Gastrocnemius medialis (tissue), 4 donors: ENCODE results near the gene KRT16. TPM values are rescaled to one million over a fixed set of nuclear protein-coding genes. Genes with fewer than 3 reads are reported as not detected.

Experiments used
- ATAC-seq, 2 donors: fragments of 150-250 bp; one replicate each; pipeline ENCODE4 v1.9.1; 2016
- DNase-seq, 2 donors: peaks; one replicate each; pipeline ENCODE4 v3.0.0-alpha.2; 2019
- H3K27ac ChIP-seq, 4 donors: fragments of 200-600 bp; sonication (generic); 1 replicate in 1 of 4; 2 replicates in 3 of 4; pipeline ENCODE4 v1.5.1; 2016 to 2018; ENCODE audit warnings: mild to moderate bottlenecking in 2 of 4, moderate library complexity in 1 of 4
- H3K27me3 ChIP-seq, 3 donors: fragments of 200-600 bp; sonication (generic) in 2 of 3; 1 replicate in 1 of 3; 2 replicates in 2 of 3; pipeline versions ENCODE4 v1.5.1 to v1.6.0; 2016 to 2019; ENCODE audit warnings: mild to moderate bottlenecking in 1 of 3, moderate library complexity in 1 of 3
- H3K36me3 ChIP-seq, 2 donors: fragments of 200-600 bp; sonication (generic) in 1 of 2; one replicate each; pipeline ENCODE4 v1.5.1; 2017 to 2018
- H3K4me1 ChIP-seq, 2 donors: fragments of 200-600 bp; sonication (generic) in 1 of 2; one replicate each; pipeline ENCODE4 v1.5.1; 2016 to 2017; ENCODE audit warnings: mild to moderate bottlenecking in 2 of 2
- H3K4me3 ChIP-seq, 4 donors: fragments of 200-600 bp; sonication (generic) in 3 of 4; 1 replicate in 1 of 4; 2 replicates in 3 of 4; pipeline ENCODE4 v1.5.1; 2016 to 2019; ENCODE audit warnings: mild to moderate bottlenecking in 2 of 4
- H3K9me3 ChIP-seq, 3 donors: fragments of 200-600 bp; sonication (generic) in 2 of 3; 1 replicate in 1 of 3; 2 replicates in 2 of 3; pipeline ENCODE4 v1.5.1; 2016 to 2019
- POLR2A ChIP-seq, 2 donors: fragments of 450-650 bp; IDR thresholded peaks; one replicate each; pipeline ENCODE4 v1.6.1; 2017; ENCODE audit warnings: antibody characterized with exemption in 2 of 2, mild to moderate bottlenecking in 2 of 2, moderate library complexity in 2 of 2
- in situ Hi-C, 4 donors: fragments of 200-750 bp; cut with MboI; loops; one replicate each; pipeline versions ENCODE4 v1.15.0 to v1.8.0; 2017; ENCODE audit warnings: low sequenced_read_pairs in 4 of 4
- intact Hi-C: fragments of 100-400 bp; cut with DNase I; formaldehyde crosslinking; loops from one replicate; pipeline ENCODE4 v1.15.1; 2023; ENCODE audit warnings: low total_unique reads
- total RNA-seq, 4 donors: library from RNA; depleted of rRNA; stranded (reverse); fragments of >200 nt; gene quantifications; one replicate each; pipeline versions ENCODE4 v1.1.0 to v1.2.3, GENCODE V29; 2016
- TF ChIP-seq, protein P1 (sequence below), 5 experiments: fragments of 450-650 bp in 3 of 5; fragments of 200-600 bp in 2 of 5; sonication (generic) in 2 of 5; IDR thresholded peaks in 4 of 5; conservative IDR thresholded peaks in 1 of 5; 1 replicate in 4 of 5; 2 replicates in 1 of 5; pipeline ENCODE4 v1.5.1; 2016 to 2019; ENCODE audit warnings: antibody characterized with exemption in 5 of 5, mild to moderate bottlenecking in 3 of 5, moderate library complexity in 3 of 5

Gene KRT16
- total RNA-seq, 4 donors from 2014 or later, result 0.34 TPM; not detected in 3

DNA sequence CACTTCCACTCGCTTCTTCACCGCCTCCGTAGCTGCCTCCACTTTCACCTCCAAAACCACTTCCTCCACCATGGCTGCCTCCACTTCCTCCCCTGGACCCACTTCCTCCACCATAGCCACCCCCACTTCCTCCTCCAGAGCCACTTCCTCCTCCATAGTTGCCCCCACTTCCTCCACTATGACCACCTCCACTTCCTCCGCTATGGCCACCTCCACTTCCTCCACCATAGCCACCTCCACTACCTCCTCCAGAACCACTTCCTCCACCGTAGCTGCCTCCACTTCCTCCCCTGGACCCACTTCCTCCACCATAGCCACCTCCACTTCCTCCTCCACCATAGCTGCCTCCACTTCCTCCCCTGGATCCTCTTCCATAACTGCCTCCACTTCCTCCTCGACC, 45.2 kb downstream of the KRT16 start:
- Histone ChIP-seq H3K27ac (no peak overlapping the region), H3K9me3 (no peaks in the 10 kb centered on the region), H3K4me1 (peaks cover 0 to 8% of the 10 kb centered on the region in 2 donors), H3K36me3 (no peaks in the 10 kb centered on the region), H3K27me3 (peaks cover 0 to 7% (median 0%) of the 10 kb centered on the region in 3 donors), H3K4me3 (no peak overlapping the region)
- ATAC-seq (no peak), DNase-seq (no peak)
- in situ Hi-C loops, result loop anchor here in 1 of 4 donors (25.0 kb wide), 1 partner anchor 680 kb away; the partner anchor contains the start of gene KRT20
- intact Hi-C loops, result no loop called here
- TF ChIP-seq, protein P1, sequence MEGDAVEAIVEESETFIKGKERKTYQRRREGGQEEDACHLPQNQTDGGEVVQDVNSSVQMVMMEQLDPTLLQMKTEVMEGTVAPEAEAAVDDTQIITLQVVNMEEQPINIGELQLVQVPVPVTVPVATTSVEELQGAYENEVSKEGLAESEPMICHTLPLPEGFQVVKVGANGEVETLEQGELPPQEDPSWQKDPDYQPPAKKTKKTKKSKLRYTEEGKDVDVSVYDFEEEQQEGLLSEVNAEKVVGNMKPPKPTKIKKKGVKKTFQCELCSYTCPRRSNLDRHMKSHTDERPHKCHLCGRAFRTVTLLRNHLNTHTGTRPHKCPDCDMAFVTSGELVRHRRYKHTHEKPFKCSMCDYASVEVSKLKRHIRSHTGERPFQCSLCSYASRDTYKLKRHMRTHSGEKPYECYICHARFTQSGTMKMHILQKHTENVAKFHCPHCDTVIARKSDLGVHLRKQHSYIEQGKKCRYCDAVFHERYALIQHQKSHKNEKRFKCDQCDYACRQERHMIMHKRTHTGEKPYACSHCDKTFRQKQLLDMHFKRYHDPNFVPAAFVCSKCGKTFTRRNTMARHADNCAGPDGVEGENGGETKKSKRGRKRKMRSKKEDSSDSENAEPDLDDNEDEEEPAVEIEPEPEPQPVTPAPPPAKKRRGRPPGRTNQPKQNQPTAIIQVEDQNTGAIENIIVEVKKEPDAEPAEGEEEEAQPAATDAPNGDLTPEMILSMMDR (IDR thresholded peaks at IDR 0.05 in 4 of 5, conservative IDR thresholded peaks at IDR 0.05 in 1 of 5), result no peak
- TF ChIP-seq POLR2A (IDR thresholded peaks at IDR 0.05), result no peak

DNA sequence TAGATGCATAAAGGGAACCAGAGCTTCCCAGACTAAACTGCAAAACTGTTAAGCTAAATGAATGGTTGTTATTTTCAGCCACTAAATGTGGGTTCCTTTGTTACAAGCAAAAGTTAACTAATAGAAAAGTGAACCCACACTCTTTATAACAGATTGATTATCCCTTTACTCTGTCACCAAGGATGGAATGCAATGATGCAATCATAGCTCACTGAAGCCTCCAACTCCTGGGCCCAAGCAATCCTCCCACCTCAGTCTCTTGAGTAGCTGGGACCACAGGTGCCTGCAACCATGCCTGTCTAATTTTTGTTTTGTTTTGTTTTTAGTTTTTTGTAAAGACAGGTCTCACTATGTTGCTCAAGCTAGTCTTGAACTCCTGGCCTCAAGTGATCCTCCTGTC, 47.2 kb downstream of the KRT16 start:
- Histone ChIP-seq H3K27me3 (no peaks in the 10 kb centered on the region), H3K4me3 (no peak overlapping the region), H3K36me3 (no peaks in the 10 kb centered on the region), H3K27ac (no peak overlapping the region), H3K4me1 (peaks cover 0 to 8% of the 10 kb centered on the region in 2 donors), H3K9me3 (no peaks in the 10 kb centered on the region)
- no peak for ATAC-seq
- no peak for DNase-seq
- intact Hi-C loops (no loop called here), in situ Hi-C loops (loop anchor here in 1 of 4 donors (25.0 kb wide), 1 partner anchor 678 kb away; the partner anchor contains the start of gene KRT20)
- TF ChIP-seq POLR2A (IDR thresholded peaks at IDR 0.05), result no peak
- TF ChIP-seq, protein P1 (IDR thresholded peaks at IDR 0.05 in 4 of 5, conservative IDR thresholded peaks at IDR 0.05 in 1 of 5), result no peak

DNA sequence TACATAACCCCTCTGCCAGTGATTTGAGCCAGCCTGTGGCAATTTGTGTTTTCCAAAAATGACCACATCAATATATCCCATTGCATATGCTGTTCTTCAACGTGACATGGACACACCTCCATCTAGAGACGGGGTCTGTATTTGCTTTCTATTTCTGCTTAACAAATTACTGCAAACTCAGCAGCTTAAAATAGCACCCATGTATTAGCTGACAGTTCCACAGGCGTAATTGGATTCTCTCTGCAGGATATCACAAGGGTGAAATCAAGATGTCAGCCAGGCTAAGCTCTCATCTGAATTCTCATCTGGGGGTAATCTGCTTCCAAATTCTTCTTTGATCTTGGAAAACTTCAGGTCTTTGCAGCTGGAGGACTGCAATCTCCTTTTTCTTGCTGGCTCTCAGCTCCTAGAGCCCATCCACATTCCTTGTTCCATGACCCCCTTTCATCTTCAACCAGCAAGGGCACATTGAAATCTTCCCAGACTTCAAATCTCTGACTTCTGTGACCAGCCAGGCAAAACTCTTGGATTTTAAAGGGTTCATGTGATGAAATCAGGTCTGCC, 48.9 kb downstream of the KRT16 start:
- no peaks in the 10 kb centered on the region for H3K9me3 ChIP-seq
- peaks cover 0 to 8% of the 10 kb centered on the region in 2 donors for H3K4me1 ChIP-seq
- TF ChIP-seq POLR2A (IDR thresholded peaks at IDR 0.05), result no peak
- TF ChIP-seq, protein P1 (IDR thresholded peaks at IDR 0.05 in 4 of 5, conservative IDR thresholded peaks at IDR 0.05 in 1 of 5), result no peak
- H3K4me3 ChIP-seq, result no peak overlapping the region
- in situ Hi-C loops, result loop anchor here in 1 of 4 donors (25.0 kb wide), 1 partner anchor 676 kb away; the partner anchor contains the start of gene KRT20
- no peaks in the 10 kb centered on the region for H3K36me3 ChIP-seq
- no peaks in the 10 kb centered on the region for H3K27me3 ChIP-seq
- no peak overlapping the region for H3K27ac ChIP-seq
- DNase-seq (no peak), ATAC-seq (peak; percentile 54 to 61)
- intact Hi-C loops, result no loop called here

DNA sequence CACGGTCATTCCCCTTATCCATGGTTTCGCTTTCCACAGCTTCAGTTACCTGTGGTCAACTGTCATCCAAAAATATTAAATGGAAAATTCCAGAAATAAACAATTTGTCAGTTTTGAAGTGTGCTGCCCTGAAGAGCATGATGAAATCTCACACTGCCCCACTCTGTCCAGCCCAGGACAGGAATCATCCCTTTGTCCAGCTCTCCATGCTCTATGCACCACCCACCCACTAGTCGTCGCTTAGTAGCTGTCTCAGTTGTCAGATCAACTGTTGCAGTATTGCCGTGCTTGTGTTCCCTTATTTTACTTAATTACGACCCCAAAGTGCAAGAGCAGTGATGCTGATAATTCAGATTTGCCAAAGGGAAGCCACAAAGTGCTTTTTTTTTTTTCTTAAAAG, 51.0 kb downstream of the KRT16 start:
- no peaks in the 10 kb centered on the region for H3K9me3 ChIP-seq
- H3K36me3 ChIP-seq, result no peaks in the 10 kb centered on the region
- H3K4me3 ChIP-seq, result no peak overlapping the region
- in situ Hi-C loops (loop anchor here in 1 of 4 donors (25.0 kb wide), 1 partner anchor 674 kb away; the partner anchor contains the start of gene KRT20), intact Hi-C loops (no loop called here)
- H3K4me1 ChIP-seq, result peaks cover 0 to 8% of the 10 kb centered on the region in 2 donors
- H3K27ac ChIP-seq, result no peak overlapping the region
- ATAC-seq (no peak), DNase-seq (no peak)
- no peak for TF ChIP-seq POLR2A (IDR thresholded peaks at IDR 0.05)
- TF ChIP-seq, protein P1 (IDR thresholded peaks at IDR 0.05 in 4 of 5, conservative IDR thresholded peaks at IDR 0.05 in 1 of 5), result no peak
- H3K27me3 ChIP-seq, result peaks cover 0 to 2% (median 0%) of the 10 kb centered on the region in 3 donors

Other genes with a start within 250 kb of the KRT16 start
- not detected for gene KRT33B, start 243.0 kb downstream of the KRT16 start, total RNA-seq
- gene KRT34, start 230.5 kb downstream of the KRT16 start, total RNA-seq, result not detected
- 1 to 10 TPM in 1 of 4 donors, under 1 TPM in 3; 0.39 to 1.1 (median 0.62) TPM for gene KRT31, start 215.2 kb downstream of the KRT16 start, total RNA-seq
- not detected for gene KRT37, start 188.2 kb downstream of the KRT16 start, total RNA-seq
- gene KRT38, start 171.8 kb downstream of the KRT16 start, total RNA-seq, result not detected
- under 1 TPM in 1 of 4 donors, not detected in 3; 0.41 TPM for gene KRT32, start 145.4 kb downstream of the KRT16 start, total RNA-seq
- gene KRT35, start 131.6 kb downstream of the KRT16 start, total RNA-seq, result not detected
- gene KRT36, start 122.9 kb downstream of the KRT16 start, total RNA-seq, result not detected
- gene KRT13, start 107.2 kb downstream of the KRT16 start, total RNA-seq, result not detected
- not detected for gene KRT15, start 93.9 kb downstream of the KRT16 start, total RNA-seq
- 10 to 100 TPM in 1 of 4 donors, 1 to 10 TPM in 1, under 1 TPM in 1, not detected in 1; 0.53 to 11.0 (median 3.6) TPM for gene KRT19, start 84.5 kb downstream of the KRT16 start, total RNA-seq
- gene KRT9, start 40.7 kb downstream of the KRT16 start, total RNA-seq, result not detected
- not detected for gene KRT14, start 25.9 kb downstream of the KRT16 start, total RNA-seq
- not detected for gene KRT17, start 11.8 kb upstream of the KRT16 start, total RNA-seq
- gene EIF1, start 76.1 kb upstream of the KRT16 start, total RNA-seq, result 100 to 1,000 TPM; 222 to 842 (median 375) TPM
- gene GAST, start 99.6 kb upstream of the KRT16 start, total RNA-seq, result not detected
- gene HAP1, start 121.9 kb upstream of the KRT16 start, total RNA-seq, result under 1 TPM in 1 of 4 donors, not detected in 3; 0.22 TPM
- 100 to 1,000 TPM in 3 of 4 donors, 10 to 100 TPM in 1; 88.8 to 135 (median 113) TPM for gene JUP, start 173.9 kb upstream of the KRT16 start, total RNA-seq
- gene P3H4, start 199.2 kb upstream of the KRT16 start, total RNA-seq, result 1 to 10 TPM; 1.8 to 4.0 (median 2.9) TPM
- 10 to 100 TPM in 2 of 4 donors, 1 to 10 TPM in 2; 7.0 to 12.9 (median 9.7) TPM for gene FKBP10, start 200.2 kb upstream of the KRT16 start, total RNA-seq
- 10 to 100 TPM; 13.8 to 27.6 (median 23.1) TPM for gene NT5C3B, start 223.5 kb upstream of the KRT16 start, total RNA-seq
- under 1 TPM in 1 of 4 donors, not detected in 3; 0.31 TPM for gene KLHL10, start 225.1 kb upstream of the KRT16 start, total RNA-seq